Astrocyte (in vitro differentiated cells and primary cell): ENCODE measurements around the gene FUT1.

Experiments used
- EZH2 ChIP-seq: IDR thresholded peaks from 2 replicates; pipeline ENCODE4 v1.6.1; 2012; ENCODE audit warnings: mild to moderate bottlenecking, low read length, inconsistent platforms; ENCODE audit not compliant: insufficient read depth
- TF ChIP-seq, protein P1 (sequence below): IDR thresholded peaks from 2 replicates; pipeline ENCODE4 v1.5.1; 2011; ENCODE audit warnings: low read depth, mild to moderate bottlenecking, inconsistent platforms, low read length, moderate library complexity; ENCODE audit not compliant: insufficient read depth

DNA sequence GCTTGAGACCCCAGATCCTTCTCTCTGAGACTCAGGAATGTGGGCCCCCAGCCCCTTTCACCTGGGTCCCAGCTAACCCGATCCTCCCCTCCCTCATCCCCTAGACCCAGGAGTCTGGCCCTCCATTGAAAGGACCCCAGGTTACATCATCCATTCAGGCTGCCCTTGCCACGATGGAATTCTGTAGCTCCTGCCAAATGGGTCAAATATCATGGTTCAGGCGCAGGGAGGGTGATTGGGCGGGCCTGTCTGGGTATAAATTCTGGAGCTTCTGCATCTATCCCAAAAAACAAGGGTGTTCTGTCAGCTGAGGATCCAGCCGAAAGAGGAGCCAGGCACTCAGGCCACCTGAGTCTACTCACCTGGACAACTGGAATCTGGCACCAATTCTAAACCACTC is 3.3 kb upstream of the FUT1 start:
- TF ChIP-seq, protein P1, sequence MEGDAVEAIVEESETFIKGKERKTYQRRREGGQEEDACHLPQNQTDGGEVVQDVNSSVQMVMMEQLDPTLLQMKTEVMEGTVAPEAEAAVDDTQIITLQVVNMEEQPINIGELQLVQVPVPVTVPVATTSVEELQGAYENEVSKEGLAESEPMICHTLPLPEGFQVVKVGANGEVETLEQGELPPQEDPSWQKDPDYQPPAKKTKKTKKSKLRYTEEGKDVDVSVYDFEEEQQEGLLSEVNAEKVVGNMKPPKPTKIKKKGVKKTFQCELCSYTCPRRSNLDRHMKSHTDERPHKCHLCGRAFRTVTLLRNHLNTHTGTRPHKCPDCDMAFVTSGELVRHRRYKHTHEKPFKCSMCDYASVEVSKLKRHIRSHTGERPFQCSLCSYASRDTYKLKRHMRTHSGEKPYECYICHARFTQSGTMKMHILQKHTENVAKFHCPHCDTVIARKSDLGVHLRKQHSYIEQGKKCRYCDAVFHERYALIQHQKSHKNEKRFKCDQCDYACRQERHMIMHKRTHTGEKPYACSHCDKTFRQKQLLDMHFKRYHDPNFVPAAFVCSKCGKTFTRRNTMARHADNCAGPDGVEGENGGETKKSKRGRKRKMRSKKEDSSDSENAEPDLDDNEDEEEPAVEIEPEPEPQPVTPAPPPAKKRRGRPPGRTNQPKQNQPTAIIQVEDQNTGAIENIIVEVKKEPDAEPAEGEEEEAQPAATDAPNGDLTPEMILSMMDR = no peak
- no peak for TF ChIP-seq EZH2
